HCT116 (cell line): Measurements from ENCODE around the gene DLG2. TPM values are rescaled to one million over a fixed set of nuclear protein-coding genes. Genes with fewer than 3 reads are reported as not detected.

ENCODE experiments used
- ATAC-seq: fragments of 200-7000 bp; cut with Tn5 transposase; 2 replicates; pipeline ENCODE4 v1.9.1; 2020; ENCODE audit warnings: mild to moderate bottlenecking, moderate library complexity
- BruUV-seq: library from RNA; stranded (reverse); fragments of 400-500 nt; replicated peaks from 2 replicates; lab custom pipeline; 2021; lab: Mats Ljungman, UMichigan
- CTCF ChIA-PET: fragments of 300-600 bp; sonication (Branson Sonifier 250); formaldehyde crosslinking; loops from one replicate; lab custom pipeline; 2021; ENCODE audit warnings: antibody characterized with exemption; lab: Charles Lee
- POLR2A ChIA-PET: fragments of 300-600, 350-600 bp; sonication (Branson Sonifier 250); formaldehyde crosslinking; loops from one replicate; lab custom pipeline; 2021; ENCODE audit warnings: antibody characterized with exemption; lab: Charles Lee
- RAD21 ChIA-PET, 2 experiments: fragments of 300-600 bp; sonication (Branson Sonifier 250); formaldehyde crosslinking; loops; one replicate each; lab custom pipeline; 2023; ENCODE audit warnings: low total read pairs in 2 of 2; ENCODE audit not compliant: uncharacterized antibody in 2 of 2, unreplicated experiment in 2 of 2, low non-redundant PET in 1 of 2; lab: Charles Lee
- DNase-seq: peaks from one replicate; pipeline ENCODE4 v3.0.0-alpha.2; 2010; ENCODE audit warnings: low read depth, low spot score
- H2AFZ ChIP-seq: fragments of 200-600 bp; shearing (Covaris generic), sonication (generic); 2 replicates; pipeline ENCODE4 v1.6.1; 2017; ENCODE audit warnings: low read depth, mixed run types, mixed read lengths, antibody characterized with exemption, low read length; ENCODE audit not compliant: poor library complexity, severe bottlenecking
- H3K27ac ChIP-seq: 2 replicates; pipeline ENCODE4 v1.5.1; 2012; ENCODE audit warnings: low read depth, low read length
- H3K27me3 ChIP-seq: fragments of 200-600 bp; sonication (generic); 2 replicates; pipeline ENCODE4 v1.6.1; 2016; ENCODE audit warnings: mixed run types, low read length, mixed read lengths; ENCODE audit not compliant: insufficient read depth
- H3K36me3 ChIP-seq, 2 experiments: fragments of 200-500 bp in 1 of 2; fragments of 200-600 bp in 1 of 2; sonication (Bioruptor generic) in 1 of 2; sonication (generic) in 1 of 2; 2 replicates each; pipeline versions ENCODE4 v1.5.1 to v1.6.1; 2014 to 2016; ENCODE audit warnings: low read length in 2 of 2, inconsistent platforms in 1 of 2, mixed read lengths in 1 of 2, mixed run types in 1 of 2; ENCODE audit not compliant: insufficient read depth in 2 of 2, control insufficient read depth in 1 of 2
- H3K4me1 ChIP-seq, 2 experiments: fragments of 200-600 bp in 1 of 2; sonication (generic) in 1 of 2; 2 replicates each; pipeline versions ENCODE4 v1.5.1 to v1.6.1; 2012 to 2017; ENCODE audit warnings: low read length in 2 of 2, inconsistent platforms in 1 of 2, mild to moderate bottlenecking in 1 of 2, mixed read lengths in 1 of 2, mixed run types in 1 of 2, moderate library complexity in 1 of 2; ENCODE audit not compliant: insufficient read depth in 2 of 2, control insufficient read depth in 1 of 2
- H3K4me2 ChIP-seq: fragments of 200-600 bp; sonication (generic); 2 replicates; pipeline ENCODE4 v1.6.1; 2017; ENCODE audit warnings: mixed run types, low read length, mixed read lengths
- H3K4me3 ChIP-seq, 2 experiments: fragments of 200-600 bp in 1 of 2; sonication (generic) in 1 of 2; replicated peaks in 1 of 2; 2 replicates each; pipeline ENCODE4 v1.5.1; 2011 to 2016; ENCODE audit warnings: low read length in 2 of 2, control low read depth in 1 of 2, low read depth in 1 of 2, mild to moderate bottlenecking in 1 of 2, mixed read lengths in 1 of 2, mixed run types in 1 of 2
- H3K79me2 ChIP-seq: fragments of 200-600 bp; sonication (generic); 2 replicates; pipeline ENCODE4 v1.6.1; 2017; ENCODE audit warnings: mild to moderate bottlenecking, mixed run types, low read length, moderate library complexity, mixed read lengths; ENCODE audit not compliant: insufficient read depth
- H3K9ac ChIP-seq: fragments of 200-600 bp; sonication (generic); 2 replicates; pipeline ENCODE4 v1.6.1; 2016; ENCODE audit warnings: low read length, mixed read lengths
- H3K9me2 ChIP-seq: fragments of 200-600 bp; sonication (generic), shearing (Covaris generic); 2 replicates; pipeline ENCODE4 v1.6.1; 2017; ENCODE audit warnings: mixed run types, mild to moderate bottlenecking, moderate library complexity; ENCODE audit not compliant: insufficient read depth
- H3K9me3 ChIP-seq, 2 experiments: fragments of 200-500 bp in 1 of 2; fragments of 200-600 bp in 1 of 2; sonication (Bioruptor generic) in 1 of 2; sonication (generic) in 1 of 2; 2 replicates each; pipeline ENCODE4 v1.6.1; 2014 to 2017; ENCODE audit warnings: low read length in 2 of 2, mixed read lengths in 2 of 2, inconsistent platforms in 1 of 2, low read depth in 1 of 2, mild to moderate bottlenecking in 1 of 2, mixed run types in 1 of 2, moderate library complexity in 1 of 2; ENCODE audit not compliant: control insufficient read depth in 1 of 2, insufficient read depth in 1 of 2
- H4K20me1 ChIP-seq: fragments of 200-600 bp; sonication (generic), shearing (Covaris generic); 2 replicates; pipeline ENCODE4 v1.6.1; 2017; ENCODE audit warnings: mixed run types, mild to moderate bottlenecking, moderate library complexity; ENCODE audit not compliant: insufficient read depth
- ATF3 ChIP-seq: IDR thresholded peaks from 2 replicates; pipeline ENCODE4 v1.6.1; 2012
- CBX3 ChIP-seq: IDR thresholded peaks from 2 replicates; pipeline ENCODE4 v1.6.1; 2012; ENCODE audit warnings: low read depth
- CEBPB ChIP-seq: IDR thresholded peaks from 2 replicates; pipeline ENCODE4 v1.6.1; 2012; ENCODE audit warnings: low read depth
- EGR1 ChIP-seq: IDR thresholded peaks from 2 replicates; pipeline ENCODE4 v1.6.1; 2012; ENCODE audit warnings: low read depth
- ELF1 ChIP-seq: IDR thresholded peaks from 2 replicates; pipeline ENCODE4 v1.6.1; 2012; ENCODE audit warnings: low read depth, borderline replicate concordance
- EZH2phosphoT487 ChIP-seq: fragments of 200-600 bp; IDR thresholded peaks from 2 replicates; pipeline ENCODE4 v1.6.1; 2018; ENCODE audit warnings: antibody characterized with exemption, borderline replicate concordance
- FOSL1 ChIP-seq: IDR thresholded peaks from 2 replicates; pipeline ENCODE4 v1.6.1; 2012; ENCODE audit warnings: low read depth
- POLR2A ChIP-seq: IDR thresholded peaks from 2 replicates; pipeline ENCODE4 v1.7.0; 2011; ENCODE audit warnings: borderline replicate concordance; ENCODE audit not compliant: insufficient read depth, insufficient read length; ENCODE audit errors: extremely low read depth
- POLR2AphosphoS5 ChIP-seq: IDR thresholded peaks from 2 replicates; pipeline ENCODE4 v1.6.1; 2011; ENCODE audit warnings: mild to moderate bottlenecking, low read depth, low read length, moderate library complexity
- SIN3A ChIP-seq: IDR thresholded peaks from 2 replicates; pipeline ENCODE4 v1.6.1; 2012; ENCODE audit warnings: low read depth
- SP1 ChIP-seq: IDR thresholded peaks from 2 replicates; pipeline ENCODE4 v1.6.1; 2012; ENCODE audit warnings: low read depth
- SRF ChIP-seq: IDR thresholded peaks from 2 replicates; pipeline ENCODE4 v1.6.1; 2012; ENCODE audit warnings: low read depth
- TCF7L2 ChIP-seq: IDR thresholded peaks from 2 replicates; pipeline ENCODE4 v1.7.0; 2011; ENCODE audit warnings: borderline replicate concordance, inconsistent platforms; ENCODE audit not compliant: insufficient read depth, insufficient read length; ENCODE audit errors: extremely low read depth
- ZBTB33 ChIP-seq: IDR thresholded peaks from 2 replicates; pipeline ENCODE4 v1.6.1; 2011; ENCODE audit warnings: mild to moderate bottlenecking, low read length, moderate library complexity; ENCODE audit not compliant: insufficient replicate concordance; ENCODE audit errors: extremely low read depth
- ZFX ChIP-seq: fragments of 450-650 bp; IDR thresholded peaks from 2 replicates; pipeline ENCODE4 v1.6.1; 2017
- ZNF274 ChIP-seq: fragments of 200-500 bp; sonication (Bioruptor generic); IDR thresholded peaks from 2 replicates; pipeline ENCODE4 v1.6.1; 2014; ENCODE audit warnings: mild to moderate bottlenecking, low read depth, low read length, inconsistent platforms
- intact Hi-C: fragments of 100-400 bp; cut with micrococcal nuclease; formaldehyde crosslinking; loops from 2 replicates; pipeline ENCODE4 v1.10.0; 2022
- total RNA-seq: library from RNA; stranded (reverse); gene quantifications from one replicate; pipeline ENCODE4 v1.2.1, GENCODE V29; 2021; ENCODE audit not compliant: unreplicated experiment
- TF ChIP-seq, protein P1 (sequence below), 3 experiments: fragments of 200-600 bp in 1 of 3; sonication (generic) in 1 of 3; IDR thresholded peaks in 2 of 3; conservative IDR thresholded peaks in 1 of 3; 2 replicates each; pipeline ENCODE4 v1.5.1; 2012 to 2017; ENCODE audit warnings: low read depth in 2 of 3, low read length in 2 of 3, antibody characterized with exemption in 1 of 3, borderline replicate concordance in 1 of 3, control low read depth in 1 of 3, mild to moderate bottlenecking in 1 of 3, mixed read lengths in 1 of 3, mixed run types in 1 of 3, moderate library complexity in 1 of 3; ENCODE audit not compliant: insufficient read depth in 1 of 3
- TF ChIP-seq, protein P2 (sequence below): IDR thresholded peaks from 2 replicates; pipeline ENCODE4 v1.6.1; 2012; ENCODE audit warnings: low read depth

Gene DLG2
- total RNA-seq, 1 experiment from 2014 or later = 2.4 TPM

DNA sequence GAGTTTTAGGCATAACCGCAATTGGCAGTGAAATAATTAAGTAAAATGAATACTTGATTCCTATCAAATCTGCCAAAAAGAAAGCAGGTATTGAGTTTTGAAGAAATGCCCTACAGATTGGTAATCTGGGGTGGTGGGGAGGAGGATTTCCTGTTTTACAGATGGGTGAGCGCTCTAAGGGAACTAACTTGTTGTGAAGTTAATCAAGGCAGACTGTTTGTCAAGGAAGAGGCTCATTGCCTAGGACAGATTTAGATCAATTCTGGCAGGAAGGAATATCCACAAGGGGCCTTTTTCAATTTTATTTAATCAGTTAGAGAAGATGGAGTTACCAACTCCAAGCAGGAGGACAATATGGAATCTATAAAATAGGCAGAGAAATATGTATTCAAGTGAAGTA, 2069.5 kb downstream of the DLG2 start:
- DNase-seq = no peak
- RAD21 ChIA-PET = no interaction called here

More for the DNA sequence above, 2069.5 kb downstream of the DLG2 start:
- CTCF ChIA-PET = no interaction called here
- no peaks in the 10 kb centered on the region for H3K9me3 ChIP-seq
- no peaks in the 10 kb centered on the region for H3K4me1 ChIP-seq
- H3K27ac ChIP-seq = no peak overlapping the region
- no peak overlapping the region for H3K9ac ChIP-seq
- no peak for ATAC-seq
- H4K20me1 ChIP-seq = no peaks in the 10 kb centered on the region; the same call in 1 of the 2 replicates
- no peaks in the 10 kb centered on the region for H3K79me2 ChIP-seq
- POLR2A ChIA-PET = no interaction called here
- peaks cover 40% of the 10 kb centered on the region; the same call in 1 of the 2 replicates for H3K27me3 ChIP-seq
- TF ChIP-seq TCF7L2 (no peak), POLR2A (no peak), SP1 (no peak), SRF (no peak), CEBPB (no peak), EGR1 (no peak), POLR2AphosphoS5 (no peak), ZFX (no peak), ZNF274 (no peak), CBX3 (no peak), ATF3 (no peak), SIN3A (no peak), ELF1 (no peak), EZH2phosphoT487 (no peak), FOSL1 (no peak), ZBTB33 (no peak)
- TF ChIP-seq, protein P1, sequence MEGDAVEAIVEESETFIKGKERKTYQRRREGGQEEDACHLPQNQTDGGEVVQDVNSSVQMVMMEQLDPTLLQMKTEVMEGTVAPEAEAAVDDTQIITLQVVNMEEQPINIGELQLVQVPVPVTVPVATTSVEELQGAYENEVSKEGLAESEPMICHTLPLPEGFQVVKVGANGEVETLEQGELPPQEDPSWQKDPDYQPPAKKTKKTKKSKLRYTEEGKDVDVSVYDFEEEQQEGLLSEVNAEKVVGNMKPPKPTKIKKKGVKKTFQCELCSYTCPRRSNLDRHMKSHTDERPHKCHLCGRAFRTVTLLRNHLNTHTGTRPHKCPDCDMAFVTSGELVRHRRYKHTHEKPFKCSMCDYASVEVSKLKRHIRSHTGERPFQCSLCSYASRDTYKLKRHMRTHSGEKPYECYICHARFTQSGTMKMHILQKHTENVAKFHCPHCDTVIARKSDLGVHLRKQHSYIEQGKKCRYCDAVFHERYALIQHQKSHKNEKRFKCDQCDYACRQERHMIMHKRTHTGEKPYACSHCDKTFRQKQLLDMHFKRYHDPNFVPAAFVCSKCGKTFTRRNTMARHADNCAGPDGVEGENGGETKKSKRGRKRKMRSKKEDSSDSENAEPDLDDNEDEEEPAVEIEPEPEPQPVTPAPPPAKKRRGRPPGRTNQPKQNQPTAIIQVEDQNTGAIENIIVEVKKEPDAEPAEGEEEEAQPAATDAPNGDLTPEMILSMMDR (IDR thresholded peaks at IDR 0.05 in 2 of 3, conservative IDR thresholded peaks at IDR 0.05 in 1 of 3; ENCODE audit: borderline replicate concordance in 1 of 3, insufficient read depth in 1 of 3, low read depth in 2 of 3, low read length in 2 of 3) = no peak
- TF ChIP-seq, protein P2, sequence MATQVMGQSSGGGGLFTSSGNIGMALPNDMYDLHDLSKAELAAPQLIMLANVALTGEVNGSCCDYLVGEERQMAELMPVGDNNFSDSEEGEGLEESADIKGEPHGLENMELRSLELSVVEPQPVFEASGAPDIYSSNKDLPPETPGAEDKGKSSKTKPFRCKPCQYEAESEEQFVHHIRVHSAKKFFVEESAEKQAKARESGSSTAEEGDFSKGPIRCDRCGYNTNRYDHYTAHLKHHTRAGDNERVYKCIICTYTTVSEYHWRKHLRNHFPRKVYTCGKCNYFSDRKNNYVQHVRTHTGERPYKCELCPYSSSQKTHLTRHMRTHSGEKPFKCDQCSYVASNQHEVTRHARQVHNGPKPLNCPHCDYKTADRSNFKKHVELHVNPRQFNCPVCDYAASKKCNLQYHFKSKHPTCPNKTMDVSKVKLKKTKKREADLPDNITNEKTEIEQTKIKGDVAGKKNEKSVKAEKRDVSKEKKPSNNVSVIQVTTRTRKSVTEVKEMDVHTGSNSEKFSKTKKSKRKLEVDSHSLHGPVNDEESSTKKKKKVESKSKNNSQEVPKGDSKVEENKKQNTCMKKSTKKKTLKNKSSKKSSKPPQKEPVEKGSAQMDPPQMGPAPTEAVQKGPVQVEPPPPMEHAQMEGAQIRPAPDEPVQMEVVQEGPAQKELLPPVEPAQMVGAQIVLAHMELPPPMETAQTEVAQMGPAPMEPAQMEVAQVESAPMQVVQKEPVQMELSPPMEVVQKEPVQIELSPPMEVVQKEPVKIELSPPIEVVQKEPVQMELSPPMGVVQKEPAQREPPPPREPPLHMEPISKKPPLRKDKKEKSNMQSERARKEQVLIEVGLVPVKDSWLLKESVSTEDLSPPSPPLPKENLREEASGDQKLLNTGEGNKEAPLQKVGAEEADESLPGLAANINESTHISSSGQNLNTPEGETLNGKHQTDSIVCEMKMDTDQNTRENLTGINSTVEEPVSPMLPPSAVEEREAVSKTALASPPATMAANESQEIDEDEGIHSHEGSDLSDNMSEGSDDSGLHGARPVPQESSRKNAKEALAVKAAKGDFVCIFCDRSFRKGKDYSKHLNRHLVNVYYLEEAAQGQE = no peak
- H2AFZ ChIP-seq = no peak overlapping the region
- H3K9me2 ChIP-seq = no peaks in the 10 kb centered on the region
- intact Hi-C loops = no loop called here
- no peak overlapping the region for H3K4me3 ChIP-seq
- H3K4me2 ChIP-seq = no peak overlapping the region
- no peaks in the 10 kb centered on the region for H3K36me3 ChIP-seq
- BruUV-seq = no TSS peak
